GM12878 (cell line): Measurements from ENCODE around the gene MSX2.

Experiments
- ATF2 ChIP-seq: IDR thresholded peaks from 2 replicates; pipeline ENCODE4 v1.6.1; 2012; ENCODE audit warnings: low read length, inconsistent platforms
- BRCA1 ChIP-seq: IDR thresholded peaks from 2 replicates; pipeline ENCODE4 v1.6.1; 2011; ENCODE audit warnings: low read depth, low read length, improper control_type of control experiment
- CEBPB ChIP-seq, 2 experiments: fragments of 150-350 bp in 1 of 2; IDR thresholded peaks; 2 replicates each; pipeline ENCODE4 v1.6.1; 2012 to 2014; ENCODE audit warnings: low read depth in 2 of 2, low read length in 2 of 2, borderline replicate concordance in 1 of 2, inconsistent platforms in 1 of 2
- CTCF ChIP-seq, 3 experiments: IDR thresholded peaks in 2 of 3; conservative IDR thresholded peaks in 1 of 3; 2 replicates each; pipeline ENCODE4 v1.5.1; 2011; ENCODE audit warnings: low read depth in 3 of 3, low read length in 3 of 3, mild to moderate bottlenecking in 3 of 3, control low read depth in 2 of 3, moderate library complexity in 2 of 3, inconsistent platforms in 1 of 3, mixed read lengths in 1 of 3; ENCODE audit not compliant: control insufficient read depth in 2 of 3, insufficient read depth in 1 of 3; ENCODE audit errors: extremely low read depth in 1 of 3
- E2F4 ChIP-seq: IDR thresholded peaks from 2 replicates; pipeline ENCODE4 v1.6.1; 2012; ENCODE audit warnings: low read depth, low read length, improper control_type of control experiment
- HDAC6 ChIP-seq: fragments of 200-600 bp; sonication (generic); IDR thresholded peaks from one replicate; pipeline ENCODE4 v1.8.0; 2017; ENCODE audit warnings: antibody characterized with exemption; ENCODE audit not compliant: unreplicated experiment
- MAX ChIP-seq: IDR thresholded peaks from 2 replicates; pipeline ENCODE4 v1.6.1; 2012; ENCODE audit warnings: low read depth, low read length, improper control_type of control experiment
- MXI1 ChIP-seq: fragments of 150-350 bp; IDR thresholded peaks from 2 replicates; pipeline ENCODE4 v1.6.1; 2011; ENCODE audit warnings: low read depth, mild to moderate bottlenecking, inconsistent platforms, low read length, improper control_type of control experiment
- POLR2A ChIP-seq: IDR thresholded peaks from 2 replicates; pipeline ENCODE4 v1.6.1; 2011; ENCODE audit warnings: low read depth, mild to moderate bottlenecking, low read length
- SMC3 ChIP-seq: IDR thresholded peaks from 2 replicates; pipeline ENCODE4 v1.6.1; 2011; ENCODE audit warnings: low read length, improper control_type of control experiment, borderline replicate concordance
- SP1 ChIP-seq: IDR thresholded peaks from one replicate; pipeline ENCODE4 v1.6.1; 2011; ENCODE audit warnings: low read depth, low read length
- SRF ChIP-seq, 2 experiments: IDR thresholded peaks; 2 replicates each; pipeline ENCODE4 v1.6.1; 2011; ENCODE audit warnings: low read depth in 2 of 2, low read length in 2 of 2, mild to moderate bottlenecking in 1 of 2, moderate library complexity in 1 of 2
- TBL1XR1 ChIP-seq: IDR thresholded peaks from 2 replicates; pipeline ENCODE4 v1.6.1; 2012; ENCODE audit warnings: low read depth, low read length, improper control_type of control experiment
- ZNF24 ChIP-seq: fragments of 450-650 bp; IDR thresholded peaks from 2 replicates; pipeline ENCODE4 v1.6.1; 2017; ENCODE audit warnings: antibody characterized with exemption, mild to moderate bottlenecking

- TF ChIP-seq CTCF (IDR thresholded peaks at IDR 0.05 in 2 of 3, conservative IDR thresholded peaks at IDR 0.05 in 1 of 3; ENCODE audit: control insufficient read depth in 2 of 3, extremely low read depth in 1 of 3, insufficient read depth in 1 of 3, low read depth in 3 of 3, low read length in 3 of 3) (no peak), HDAC6 (no peak), SMC3 (no peak), BRCA1 (no peak), ZNF24 (no peak), TBL1XR1 (no peak), E2F4 (no peak), SP1 (no peak), MXI1 (no peak), CEBPB (IDR thresholded peaks at IDR 0.05; ENCODE audit: borderline replicate concordance in 1 of 2, low read depth in 2 of 2, low read length in 2 of 2) (no peak), SRF (IDR thresholded peaks at IDR 0.05; ENCODE audit: low read depth in 2 of 2, low read length in 2 of 2) (no peak), ATF2 (no peak), MAX (no peak), POLR2A (no peak)
Measured at GRCh38 chr5:174688441-174689354, 35.7 kb upstream of the MSX2 start.
